GM10266 (cell line): ENCODE measurements around the gene PGGHG.
"Not testable (repeated sequence)": the region's sequence is repeated elsewhere in the genome, so short reads cannot be mapped to it uniquely, and the experiment has no call there.

Source experiments
- DNase-seq: peaks from one replicate; pipeline ENCODE4 v3.0.0; 2012; ENCODE audit errors: extremely low spot score
- TF ChIP-seq, protein P1 (sequence below): IDR thresholded peaks from 2 replicates; pipeline ENCODE4 v1.5.1; 2012; ENCODE audit warnings: mild to moderate bottlenecking, low read depth; ENCODE audit not compliant: control insufficient read depth, insufficient read depth; ENCODE audit errors: missing control alignments

Gene PGGHG

DNA sequence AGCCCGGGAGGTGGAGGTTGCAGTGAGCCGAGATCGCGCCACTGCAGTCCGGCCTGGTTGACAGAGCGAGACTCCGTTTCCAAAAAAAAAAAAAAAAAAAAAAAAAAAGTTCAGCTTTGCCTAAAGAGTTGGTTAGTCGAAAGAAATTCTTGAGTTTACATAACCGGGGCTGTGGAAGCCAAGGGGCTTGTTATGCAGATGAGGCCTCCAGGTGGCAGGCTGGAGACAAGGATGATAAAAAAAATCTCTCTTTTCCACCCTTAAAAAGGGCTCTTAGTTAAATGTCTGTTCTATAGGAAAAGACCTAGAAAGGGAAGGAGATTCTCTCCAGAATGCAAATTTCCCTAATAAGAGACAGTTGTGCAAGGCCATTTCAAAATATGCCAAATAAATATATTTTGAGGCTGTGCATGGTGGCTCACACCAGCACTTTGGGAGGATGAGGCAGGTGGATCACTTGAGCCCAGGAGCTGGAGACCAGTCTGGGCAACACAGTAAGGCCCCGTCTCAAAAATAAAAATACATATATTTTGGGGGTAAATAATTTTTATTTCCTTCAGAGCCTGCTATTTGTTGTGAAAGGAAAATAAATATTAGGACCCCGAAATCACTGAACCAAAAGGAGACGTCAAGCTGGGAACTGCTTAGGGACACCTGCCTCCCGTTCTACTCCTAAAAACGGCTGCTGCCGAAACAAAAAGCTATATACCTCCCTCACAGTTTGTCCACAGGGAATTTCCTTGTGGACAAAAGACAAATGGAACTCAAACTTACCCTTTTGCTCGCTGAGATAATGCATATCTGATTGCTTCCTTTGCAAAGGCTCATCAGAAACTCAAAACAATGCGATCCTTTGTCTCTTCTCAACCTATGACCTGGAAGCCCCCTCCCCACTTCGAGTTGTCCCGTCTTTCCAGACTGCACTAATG lies 16.3 kb downstream of the PGGHG start:
- TF ChIP-seq, protein P1, sequence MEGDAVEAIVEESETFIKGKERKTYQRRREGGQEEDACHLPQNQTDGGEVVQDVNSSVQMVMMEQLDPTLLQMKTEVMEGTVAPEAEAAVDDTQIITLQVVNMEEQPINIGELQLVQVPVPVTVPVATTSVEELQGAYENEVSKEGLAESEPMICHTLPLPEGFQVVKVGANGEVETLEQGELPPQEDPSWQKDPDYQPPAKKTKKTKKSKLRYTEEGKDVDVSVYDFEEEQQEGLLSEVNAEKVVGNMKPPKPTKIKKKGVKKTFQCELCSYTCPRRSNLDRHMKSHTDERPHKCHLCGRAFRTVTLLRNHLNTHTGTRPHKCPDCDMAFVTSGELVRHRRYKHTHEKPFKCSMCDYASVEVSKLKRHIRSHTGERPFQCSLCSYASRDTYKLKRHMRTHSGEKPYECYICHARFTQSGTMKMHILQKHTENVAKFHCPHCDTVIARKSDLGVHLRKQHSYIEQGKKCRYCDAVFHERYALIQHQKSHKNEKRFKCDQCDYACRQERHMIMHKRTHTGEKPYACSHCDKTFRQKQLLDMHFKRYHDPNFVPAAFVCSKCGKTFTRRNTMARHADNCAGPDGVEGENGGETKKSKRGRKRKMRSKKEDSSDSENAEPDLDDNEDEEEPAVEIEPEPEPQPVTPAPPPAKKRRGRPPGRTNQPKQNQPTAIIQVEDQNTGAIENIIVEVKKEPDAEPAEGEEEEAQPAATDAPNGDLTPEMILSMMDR: peak; percentile 66
- peak; percentile 86 for DNase-seq

DNA sequence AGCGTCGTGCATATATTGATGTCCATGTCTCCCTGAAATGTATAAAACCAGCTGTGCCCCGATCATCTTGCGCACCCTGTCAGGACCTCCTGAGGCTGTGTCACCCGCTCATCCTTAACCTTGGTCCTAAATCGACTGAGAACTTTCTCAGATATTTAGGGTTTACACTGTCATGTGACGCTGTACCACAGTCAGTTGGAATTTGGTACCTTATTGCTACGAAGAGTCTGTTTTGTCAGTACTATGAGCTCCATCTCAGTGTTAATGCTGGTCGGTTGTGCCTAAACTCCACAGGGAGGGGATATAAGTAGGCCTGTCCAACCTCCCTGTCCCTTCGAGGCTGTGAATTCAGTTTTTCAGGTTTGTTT lies 16.9 kb downstream of the PGGHG start:
- no peak for DNase-seq
- TF ChIP-seq, protein P1: no peak

DNA sequence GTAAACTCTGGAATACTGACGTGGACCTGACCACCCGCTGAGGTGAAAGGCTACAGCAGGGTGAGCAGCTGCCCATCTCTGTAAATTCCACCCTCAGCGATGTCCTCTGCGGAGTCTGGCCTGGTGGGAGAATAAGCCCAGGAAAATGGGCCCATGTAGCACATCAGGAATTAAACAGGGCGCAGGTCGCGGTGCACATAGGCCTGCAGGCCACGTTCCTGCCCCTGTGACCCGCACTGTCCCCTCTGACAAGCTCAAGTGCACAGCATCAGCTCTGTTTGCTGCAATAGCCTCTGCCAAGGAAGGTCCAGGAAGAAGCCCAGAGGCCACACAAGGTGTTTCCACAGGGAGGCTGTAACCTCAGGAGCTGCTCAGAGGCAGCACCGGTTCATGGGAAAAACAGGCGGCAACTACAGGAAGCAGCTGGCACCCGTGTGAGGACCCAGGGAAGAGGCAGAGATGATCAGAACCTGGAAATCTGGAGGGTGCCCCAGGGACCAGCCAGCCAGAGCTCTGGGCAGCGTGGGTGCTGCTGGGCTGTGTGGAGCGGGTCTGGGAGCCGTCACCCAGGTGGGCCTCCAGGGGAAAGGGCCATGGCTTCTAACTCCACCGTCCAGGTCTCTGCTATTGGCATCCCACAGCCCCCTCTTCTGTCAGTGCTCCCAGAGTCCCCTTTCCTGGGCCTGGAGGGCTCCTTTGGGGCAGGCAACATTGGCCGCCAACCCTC lies 17.9 kb downstream of the PGGHG start:
- TF ChIP-seq, protein P1: no peak
- DNase-seq: no peak

DNA sequence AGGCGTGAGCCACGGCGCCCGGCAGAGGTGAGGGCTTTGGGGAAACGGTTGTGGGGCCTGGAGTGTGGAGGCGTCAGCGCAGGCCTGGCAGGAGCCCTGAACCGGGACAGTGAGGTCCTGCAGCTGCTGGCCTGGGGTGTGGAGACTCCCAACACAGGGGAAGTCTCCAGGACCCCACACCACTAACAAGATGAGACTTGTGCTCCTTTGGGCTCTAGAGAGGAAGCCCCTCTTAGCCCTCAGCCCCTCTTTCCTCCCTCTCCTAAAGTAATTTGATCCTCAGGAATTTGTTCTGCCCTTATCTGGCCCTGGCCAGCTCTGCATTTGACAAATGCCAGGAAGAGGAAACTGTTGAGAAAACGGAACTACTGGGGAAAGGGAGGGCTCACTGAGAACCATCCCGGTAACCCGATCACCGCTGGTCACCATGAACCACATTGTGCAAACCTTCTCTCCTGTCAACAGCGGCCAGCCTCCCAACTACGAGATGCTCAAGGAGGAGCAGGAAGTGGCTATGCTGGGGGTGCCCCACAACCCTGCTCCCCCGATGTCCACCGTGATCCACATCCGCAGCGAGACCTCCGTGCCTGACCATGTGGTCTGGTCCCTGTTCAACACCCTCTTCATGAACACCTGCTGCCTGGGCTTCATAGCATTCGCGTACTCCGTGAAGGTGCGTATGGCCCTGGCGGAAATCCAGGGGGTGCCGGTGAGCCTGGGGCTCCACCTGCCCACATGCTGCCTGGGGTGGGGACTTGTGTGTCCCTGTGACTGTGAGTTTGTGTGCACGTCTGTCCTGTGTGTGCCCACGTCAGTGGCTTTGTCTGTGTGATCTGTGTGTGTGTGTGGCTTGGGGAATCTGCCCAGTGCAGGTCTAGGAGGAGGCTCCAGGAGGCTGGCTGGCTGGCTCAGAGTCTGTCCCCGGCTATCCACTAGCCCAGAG lies 19.1 kb downstream of the PGGHG start, which contains the start of gene IFITM2:
IFITM2 (plus strand) TSS at position 51 of the 943 bp plus-strand sequence; CDS start at position 428, 377 bp downstream.
- DNase-seq: not testable (repeated sequence)

DNA sequence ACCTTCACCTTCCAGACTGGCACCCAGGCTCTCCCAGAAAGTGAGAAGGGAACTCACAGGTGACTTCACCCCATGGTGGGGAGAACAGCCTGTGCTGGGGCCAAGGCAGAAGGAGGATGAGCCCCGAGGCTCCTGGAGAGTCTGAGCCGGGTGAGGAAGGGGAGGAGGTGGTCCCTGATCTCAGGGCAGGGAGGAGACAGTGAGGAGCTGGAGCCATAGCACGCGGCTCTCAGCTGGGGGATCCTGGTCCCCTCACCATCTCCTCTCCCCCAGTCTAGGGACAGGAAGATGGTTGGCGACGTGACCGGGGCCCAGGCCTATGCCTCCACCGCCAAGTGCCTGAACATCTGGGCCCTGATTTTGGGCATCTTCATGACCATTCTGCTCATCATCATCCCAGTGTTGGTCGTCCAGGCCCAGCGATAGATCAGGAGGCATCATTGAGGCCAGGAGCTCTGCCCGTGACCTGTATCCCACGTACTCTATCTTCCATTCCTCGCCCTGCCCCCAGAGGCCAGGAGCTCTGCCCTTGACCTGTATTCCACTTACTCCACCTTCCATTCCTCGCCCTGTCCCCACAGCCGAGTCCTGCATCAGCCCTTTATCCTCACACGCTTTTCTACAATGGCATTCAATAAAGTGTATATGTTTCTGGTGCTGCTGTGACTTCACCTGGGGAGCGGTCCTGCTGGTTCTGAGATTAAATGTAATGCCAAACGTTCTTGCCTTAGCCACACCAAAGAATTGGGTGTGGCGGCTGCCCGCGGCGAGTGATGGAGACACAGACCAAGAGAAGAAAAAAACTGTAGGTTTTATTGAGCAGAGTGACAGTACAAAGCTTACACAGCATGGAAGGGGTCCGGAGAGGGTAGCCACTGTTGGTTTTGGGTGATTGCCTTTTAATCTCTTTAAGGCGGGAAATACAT lies 20.1 kb downstream of the PGGHG start:
- not testable (repeated sequence) for DNase-seq

DNA sequence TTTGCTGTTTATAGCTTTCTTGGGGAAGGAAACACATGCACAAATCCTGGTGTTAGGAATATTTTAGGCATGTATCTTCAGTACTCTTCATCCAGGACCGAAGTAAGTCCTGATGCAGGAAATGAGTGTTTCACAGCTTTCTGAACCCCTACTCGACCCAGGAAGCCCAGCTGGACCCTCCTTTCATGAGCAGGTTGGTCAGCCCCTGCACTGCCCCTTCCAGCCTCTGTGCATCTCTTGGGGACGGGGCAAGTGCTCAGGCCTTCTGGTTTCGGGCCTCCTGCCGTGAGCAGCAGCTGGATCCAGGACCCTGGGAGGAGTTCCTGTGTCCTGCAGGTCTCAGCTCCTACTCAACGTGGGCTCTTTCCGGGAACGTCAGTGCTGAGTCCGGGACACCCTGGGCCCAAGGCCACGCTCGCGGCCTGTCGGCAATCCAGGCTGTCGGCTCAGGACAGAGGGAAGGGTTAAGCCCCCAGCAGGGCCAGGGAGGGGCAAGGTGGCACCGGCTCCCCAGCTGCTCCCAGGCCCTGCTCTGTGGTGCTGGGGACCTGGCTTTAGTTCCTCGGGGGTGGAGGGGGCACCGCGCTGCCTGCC lies 21.1 kb downstream of the PGGHG start:
- not testable (repeated sequence) for DNase-seq

DNA sequence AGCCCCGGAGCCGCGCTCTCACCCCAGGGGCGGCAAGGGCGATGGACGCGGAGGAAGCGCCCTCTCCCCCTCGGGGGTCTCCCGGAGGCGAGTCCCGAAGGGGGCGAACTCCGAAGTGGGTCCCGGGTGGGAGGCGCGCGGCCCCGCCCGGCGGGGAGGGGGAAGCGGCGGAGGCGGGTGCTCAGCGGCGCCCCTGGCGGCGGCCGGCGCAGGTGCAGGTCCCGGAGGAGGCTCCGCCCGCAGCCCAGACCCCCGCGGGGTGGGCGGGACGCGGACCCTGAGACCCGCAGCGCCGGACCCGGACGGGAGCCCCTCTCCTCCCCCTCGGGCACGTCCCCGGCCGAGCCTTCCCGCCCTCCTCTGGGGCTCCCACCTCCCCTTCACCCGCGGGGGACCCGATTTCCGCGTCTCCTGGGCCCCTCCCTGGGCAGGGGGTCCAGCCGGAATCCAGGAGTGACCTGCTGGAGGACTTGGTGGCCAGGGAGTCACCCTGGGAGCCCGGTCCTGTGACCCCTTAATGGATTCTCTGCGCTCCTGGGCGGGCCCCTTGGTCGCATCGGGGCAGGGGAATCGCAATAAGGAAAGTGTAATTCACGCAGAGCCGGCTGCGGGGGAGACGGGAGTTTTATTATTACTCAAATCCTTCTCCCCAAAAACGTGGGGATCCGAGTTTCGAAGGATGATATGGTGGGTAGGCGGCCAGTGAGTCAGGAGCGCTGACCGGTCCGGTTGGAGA lies 22.3 kb downstream of the PGGHG start:
- DNase-seq: not testable (repeated sequence)

DNA sequence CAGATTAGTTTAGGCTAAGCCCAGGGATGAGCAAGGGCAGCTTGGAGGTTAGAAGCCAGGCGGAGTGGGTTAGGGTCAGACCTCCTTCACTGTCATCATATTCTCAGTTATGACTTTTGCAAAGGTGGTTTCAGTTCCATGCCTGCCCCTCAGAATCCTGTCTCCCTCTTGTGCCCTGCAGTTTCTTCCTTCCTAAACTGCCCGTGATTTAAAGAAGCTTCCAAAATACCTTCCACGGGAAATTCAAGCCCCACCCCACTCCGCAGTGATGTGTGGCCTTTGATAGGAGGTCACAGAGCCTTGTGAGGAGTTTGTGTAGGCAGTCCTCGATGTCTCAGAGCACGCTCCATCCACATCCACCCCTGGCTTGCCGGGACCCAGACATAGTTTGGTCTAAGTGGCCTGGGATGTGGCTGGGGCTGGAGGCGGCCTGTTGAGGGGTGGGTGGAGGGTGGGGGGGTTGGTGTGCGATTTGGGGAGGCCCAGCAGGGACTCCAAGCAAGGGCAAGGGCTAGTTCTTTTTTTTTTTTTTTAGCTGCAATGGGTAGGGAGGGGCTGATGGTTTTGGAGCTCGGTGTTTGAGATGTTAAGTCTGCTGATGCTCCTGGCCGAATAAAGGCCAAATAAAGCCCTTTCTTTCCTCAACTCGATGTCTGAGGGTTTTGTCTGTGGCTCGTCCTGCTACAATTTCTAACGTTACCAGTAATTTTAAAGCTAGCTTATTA lies 23.3 kb downstream of the PGGHG start:
- TF ChIP-seq, protein P1: no peak
- DNase-seq: no peak
